PC-9 (cell line): ENCODE data around the gene TNFRSF1A. TPM values are rescaled to one million over a fixed set of nuclear protein-coding genes. Genes with fewer than 3 reads are reported as not detected.

Source experiments
- BruUV-seq: library from RNA; stranded (reverse); fragments of 400-500 nt; replicated peaks from 2 replicates; lab custom pipeline; 2021; lab: Mats Ljungman, UMichigan
- CTCF ChIA-PET: fragments of 300-600 bp; sonication (Branson Sonifier 250); formaldehyde crosslinking; loops from one replicate; lab custom pipeline; 2022; ENCODE audit warnings: antibody characterized with exemption; lab: Charles Lee
- POLR2A ChIA-PET: fragments of 300-600 bp; sonication (Branson Sonifier 250); formaldehyde crosslinking; loops from one replicate; lab custom pipeline; 2022; ENCODE audit warnings: antibody characterized with exemption; ENCODE audit not compliant: unreplicated experiment; lab: Charles Lee
- DNase-seq, 2 experiments: peaks; one replicate each; pipeline versions ENCODE4 v3.0.0 to v3.0.0-alpha.2; 2015 to 2022; ENCODE audit warnings: mixed read lengths in 1 of 2
- H2AFZ ChIP-seq: fragments of 200-600 bp; sonication (generic); 2 replicates; pipeline ENCODE4 v1.8.1; 2017; ENCODE audit warnings: antibody characterized with exemption
- H3F3A ChIP-seq: fragments of 200-600 bp; sonication (generic); 2 replicates; pipeline ENCODE4 v1.8.1; 2017; ENCODE audit warnings: antibody characterized with exemption, mild to moderate bottlenecking, low read depth; ENCODE audit not compliant: insufficient read depth
- H3K27ac ChIP-seq: fragments of 200-600 bp; sonication (generic); 2 replicates; pipeline ENCODE4 v1.6.1; 2016; ENCODE audit warnings: mixed run types
- H3K27me3 ChIP-seq: fragments of 200-600 bp; sonication (generic); 2 replicates; pipeline ENCODE4 v1.6.1; 2016; ENCODE audit warnings: low read depth, mixed run types; ENCODE audit not compliant: insufficient read depth
- H3K36me3 ChIP-seq: fragments of 200-600 bp; sonication (generic); 2 replicates; pipeline ENCODE4 v1.6.1; 2016; ENCODE audit warnings: low read depth, mixed run types
- H3K4me1 ChIP-seq: fragments of 200-600 bp; sonication (generic); replicated peaks from 2 replicates; pipeline ENCODE4 v1.6.1; 2016; ENCODE audit warnings: mixed run types; ENCODE audit not compliant: insufficient read depth
- H3K4me2 ChIP-seq: fragments of 200-600 bp; sonication (generic); 2 replicates; pipeline ENCODE4 v1.6.1; 2017; ENCODE audit warnings: mixed run types
- H3K4me3 ChIP-seq: fragments of 200-600 bp; sonication (generic); 2 replicates; pipeline ENCODE4 v1.6.1; 2016; ENCODE audit warnings: mixed run types
- H3K79me2 ChIP-seq: fragments of 200-600 bp; sonication (generic); 2 replicates; pipeline ENCODE4 v1.6.1; 2017; ENCODE audit warnings: low read depth, mixed run types
- H3K9me2 ChIP-seq: fragments of 200-600 bp; sonication (generic); 2 replicates; pipeline ENCODE4 v1.8.1; 2017; ENCODE audit warnings: mild to moderate bottlenecking; ENCODE audit not compliant: insufficient read depth
- H3K9me3 ChIP-seq: fragments of 200-600 bp; sonication (generic); 2 replicates; pipeline ENCODE4 v1.8.1; 2016; ENCODE audit warnings: low read depth; ENCODE audit not compliant: insufficient read depth
- H4K20me1 ChIP-seq: fragments of 200-600 bp; sonication (generic); 2 replicates; pipeline ENCODE4 v1.8.1; 2017; ENCODE audit not compliant: insufficient read depth
- EZH2 ChIP-seq: fragments of 200-600 bp; sonication (generic); IDR thresholded peaks from 2 replicates; pipeline ENCODE4 v1.8.0; 2017; ENCODE audit warnings: antibody characterized with exemption, low read depth
- intact Hi-C: fragments of 100-400 bp; cut with micrococcal nuclease; formaldehyde crosslinking; loops from one replicate; pipeline ENCODE4 v1.10.0; 2022; ENCODE audit not compliant: unreplicated experiment
- total RNA-seq: library from RNA; stranded (reverse); gene quantifications from 2 replicates; pipeline ENCODE4 v1.2.3, GENCODE V29; 2021
- TF ChIP-seq, protein P1 (sequence below): fragments of 200-600 bp; sonication (generic); conservative IDR thresholded peaks from 2 replicates; pipeline ENCODE4 v1.6.1; 2017; ENCODE audit warnings: mixed run types, antibody characterized with exemption, mild to moderate bottlenecking, moderate library complexity

TNFRSF1A gene
- total RNA-seq, 1 experiment from 2014 or later = 165 TPM

DNA sequence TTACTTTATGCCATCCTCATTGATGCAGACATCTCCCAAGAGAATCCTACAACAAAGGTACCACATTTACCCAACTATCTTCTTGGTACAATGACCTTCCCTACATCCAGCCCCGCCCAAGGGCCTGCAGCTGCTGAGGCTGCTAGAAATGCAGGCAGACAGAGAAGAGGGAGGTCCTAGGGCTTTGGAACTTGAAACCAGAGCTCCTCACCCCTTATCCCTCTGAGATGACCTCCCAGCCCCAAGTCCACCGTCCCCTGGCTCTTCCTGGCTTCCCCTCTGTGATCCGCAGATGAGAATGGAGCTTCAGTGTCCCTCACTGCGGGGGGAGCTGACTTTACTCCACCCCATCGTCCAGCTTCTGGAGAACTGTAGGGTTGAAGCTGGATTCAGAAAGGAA, 1.6 kb upstream of the TNFRSF1A start:
- Histone ChIP-seq H3F3A (peaks cover 45% of the 10 kb centered on the region), H3K79me2 (peaks cover 39% of the 10 kb centered on the region), H3K27ac (no peak overlapping the region), H3K36me3 (0 out of 2 replicates have a peak, but pooled peaks cover 3% of the 10 kb centered on the region), H2AFZ (no peak overlapping the region), H3K4me1 (peaks cover 60% of the 10 kb centered on the region), H3K9me2 (no peaks in the 10 kb centered on the region), H3K4me2 (no peak overlapping the region), H3K9me3 (no peaks in the 10 kb centered on the region), H3K27me3 (no peaks in the 10 kb centered on the region), H3K4me3 (no peak overlapping the region), H4K20me1 (peaks cover 8% of the 10 kb centered on the region; the same call in 1 of the 2 replicates)
- ChIA-PET CTCF (no interaction called here), POLR2A (interaction anchor here (0.6 to 0.9 kb wide), 5 partner anchors 27 to 173 kb away, joined by 3 to 8 read pairs (median 4); partner anchors contain the start of genes LTBR and SCNN1A)
- no TSS peak for BruUV-seq
- no peak for DNase-seq
- TF ChIP-seq EZH2 = no peak
- intact Hi-C loops = no loop called here

DNA sequence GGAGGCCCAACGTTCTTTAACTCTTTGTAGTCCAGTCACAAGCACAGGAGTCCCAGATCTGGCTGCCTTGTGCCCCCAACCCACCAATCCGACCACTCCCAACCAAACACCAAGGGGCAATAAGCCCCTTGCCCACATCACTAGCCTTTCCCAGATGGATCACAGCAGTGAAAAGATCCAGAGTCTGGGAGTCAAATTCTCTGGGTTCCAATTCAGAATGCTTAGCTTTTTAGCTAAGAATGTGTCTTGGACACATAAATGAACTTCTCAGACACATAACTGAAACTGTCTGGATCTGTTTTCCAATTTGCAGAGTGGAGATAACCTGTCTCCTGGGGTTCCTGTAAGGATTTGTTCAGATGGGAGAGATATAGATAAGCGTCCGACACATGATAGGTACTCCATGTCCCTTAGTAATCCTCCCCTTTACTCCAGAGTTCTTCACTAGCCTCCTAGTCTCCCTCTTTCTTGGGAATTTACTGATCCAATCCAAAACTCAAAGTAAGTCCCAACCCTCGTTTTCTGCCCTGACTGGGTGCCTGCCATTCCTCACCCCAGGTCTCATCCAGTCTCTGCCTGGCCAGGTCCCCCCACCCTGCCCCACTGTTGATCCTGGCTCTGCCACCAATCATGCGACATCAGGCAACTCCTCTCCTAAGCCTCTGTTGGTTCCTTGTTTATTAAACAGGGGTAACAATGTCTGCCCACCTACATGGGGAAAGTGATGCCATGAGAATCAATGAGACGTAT, 439 bp upstream of the TNFRSF1A start:
- peaks cover 8% of the 10 kb centered on the region; the same call in 1 of the 2 replicates for H4K20me1 ChIP-seq
- ChIA-PET CTCF (interaction anchor here (0.6 kb wide), 1 partner anchor 9 kb away, joined by 7 read pairs; no protein-coding TSS in a partner anchor), POLR2A (interaction anchor here (0.5 to 1.3 kb wide), 11 partner anchors 7 to 622 kb away, joined by 3 to 9 read pairs (median 3); partner anchors contain the start of genes LTBR and MRPL51)
- H3K27ac ChIP-seq = peak overlapping the region; percentile 49
- no peak for TF ChIP-seq EZH2
- TF ChIP-seq, protein P1, sequence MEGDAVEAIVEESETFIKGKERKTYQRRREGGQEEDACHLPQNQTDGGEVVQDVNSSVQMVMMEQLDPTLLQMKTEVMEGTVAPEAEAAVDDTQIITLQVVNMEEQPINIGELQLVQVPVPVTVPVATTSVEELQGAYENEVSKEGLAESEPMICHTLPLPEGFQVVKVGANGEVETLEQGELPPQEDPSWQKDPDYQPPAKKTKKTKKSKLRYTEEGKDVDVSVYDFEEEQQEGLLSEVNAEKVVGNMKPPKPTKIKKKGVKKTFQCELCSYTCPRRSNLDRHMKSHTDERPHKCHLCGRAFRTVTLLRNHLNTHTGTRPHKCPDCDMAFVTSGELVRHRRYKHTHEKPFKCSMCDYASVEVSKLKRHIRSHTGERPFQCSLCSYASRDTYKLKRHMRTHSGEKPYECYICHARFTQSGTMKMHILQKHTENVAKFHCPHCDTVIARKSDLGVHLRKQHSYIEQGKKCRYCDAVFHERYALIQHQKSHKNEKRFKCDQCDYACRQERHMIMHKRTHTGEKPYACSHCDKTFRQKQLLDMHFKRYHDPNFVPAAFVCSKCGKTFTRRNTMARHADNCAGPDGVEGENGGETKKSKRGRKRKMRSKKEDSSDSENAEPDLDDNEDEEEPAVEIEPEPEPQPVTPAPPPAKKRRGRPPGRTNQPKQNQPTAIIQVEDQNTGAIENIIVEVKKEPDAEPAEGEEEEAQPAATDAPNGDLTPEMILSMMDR = no peak
- DNase-seq = no peak
- intact Hi-C loops = no loop called here
- no peaks in the 10 kb centered on the region for H3K36me3 ChIP-seq
- H3K9me2 ChIP-seq = no peaks in the 10 kb centered on the region
- H3K9me3 ChIP-seq = no peaks in the 10 kb centered on the region
- H3K79me2 ChIP-seq = peaks cover 51% of the 10 kb centered on the region
- BruUV-seq = no TSS peak
- no peak overlapping the region; the same call in 1 of the 2 replicates for H2AFZ ChIP-seq
- no peaks in the 10 kb centered on the region for H3K27me3 ChIP-seq
- H3K4me1 ChIP-seq = peaks cover 72% of the 10 kb centered on the region
- peaks cover 50% of the 10 kb centered on the region for H3F3A ChIP-seq
- H3K4me2 ChIP-seq = peak overlapping the region; percentile 83
- peak overlapping the region; percentile 92; the same call in 1 of the 2 replicates for H3K4me3 ChIP-seq

DNA sequence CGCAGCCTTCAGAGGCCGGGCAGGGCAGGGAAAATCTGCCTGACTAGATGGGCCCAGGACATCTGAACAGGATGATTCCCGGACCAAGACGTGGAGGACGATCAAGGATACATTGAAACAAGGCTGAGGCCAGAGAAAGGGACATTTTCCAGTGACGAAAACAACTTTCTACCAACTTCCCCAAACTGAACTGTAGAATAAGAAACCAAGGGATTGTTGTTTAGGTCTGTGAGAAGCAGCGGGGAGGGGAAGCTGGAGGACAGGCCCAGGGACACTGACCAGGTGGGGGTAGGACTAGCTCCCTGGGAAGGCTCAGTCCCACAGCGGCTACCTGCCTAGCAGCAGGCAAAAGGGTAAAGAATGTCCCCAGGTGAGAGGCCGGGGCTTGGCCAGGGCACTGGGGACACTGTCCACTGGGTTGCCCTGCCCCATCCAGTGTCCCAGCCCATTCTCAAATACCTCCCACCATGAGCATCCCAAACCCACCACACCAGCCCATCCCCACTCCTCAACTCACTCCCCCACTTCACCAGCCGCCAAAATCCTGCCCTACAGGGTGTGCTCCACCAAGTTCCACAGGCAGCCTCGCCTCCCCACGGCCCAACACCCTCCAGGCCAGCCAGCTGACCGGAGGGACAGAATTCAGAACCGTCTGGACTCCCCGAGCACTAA, 995 bp downstream of the TNFRSF1A start:
- Histone ChIP-seq H4K20me1 (peaks cover 8% of the 10 kb centered on the region; the same call in 1 of the 2 replicates), H3K4me2 (peak overlapping the region; percentile 83), H3K9me3 (no peaks in the 10 kb centered on the region), H3K79me2 (peaks cover 59% of the 10 kb centered on the region), H3K27ac (peak overlapping the region; percentile 49), H3K27me3 (no peaks in the 10 kb centered on the region), H3K9me2 (no peaks in the 10 kb centered on the region), H3F3A (peaks cover 45% of the 10 kb centered on the region), H3K4me1 (peaks cover 69% of the 10 kb centered on the region), H3K36me3 (no peaks in the 10 kb centered on the region), H3K4me3 (peak overlapping the region; percentile 92), H2AFZ (0 out of 2 replicates have a peak overlapping the region, but pooled peaks have one; percentile 68)
- TF ChIP-seq, protein P1 = no peak
- no peak for TF ChIP-seq EZH2
- ChIA-PET POLR2A (interaction anchor here (0.6 to 0.7 kb wide), 4 partner anchors 22 to 273 kb away, joined by 4 to 9 read pairs (median 4); partner anchors contain the start of gene GAPDH), CTCF (no interaction called here)
- no peak for DNase-seq
- intact Hi-C loops = no loop called here
- BruUV-seq = TSS peak; percentile 6
